ES-I3 (cell line): Measurements from ENCODE around the gene CERKL.

Experiments used
- H3K36me3 ChIP-seq: 2 replicates; pipeline ENCODE4 v1.6.1; 2013; ENCODE audit warnings: mild to moderate bottlenecking, low read length, control low read depth, moderate library complexity; ENCODE audit not compliant: insufficient read depth
- H3K4me1 ChIP-seq: 2 replicates; pipeline ENCODE4 v1.6.1; 2013; ENCODE audit warnings: mild to moderate bottlenecking, control low read depth, low read length; ENCODE audit not compliant: insufficient read depth
- H3K9ac ChIP-seq: 2 replicates; pipeline ENCODE4 v1.6.1; 2013; ENCODE audit warnings: low read depth, mild to moderate bottlenecking, low read length, moderate library complexity
- H3K9me3 ChIP-seq: 2 replicates; pipeline ENCODE4 v1.6.1; 2013; ENCODE audit warnings: mild to moderate bottlenecking, low read length, moderate library complexity; ENCODE audit not compliant: control insufficient read depth, insufficient read depth

Gene CERKL

GRCh38 chr2:181515719-181516118 lies 141.2 kb downstream of the CERKL start:
- H3K9ac ChIP-seq = no peak overlapping the region
- no peaks in the 10 kb centered on the region for H3K9me3 ChIP-seq
- H3K36me3 ChIP-seq = no peaks in the 10 kb centered on the region
- peaks cover 4% of the 10 kb centered on the region; the same call in 1 of the 2 replicates for H3K4me1 ChIP-seq

GRCh38 chr2:181500201-181500600 lies 156.7 kb downstream of the CERKL start:
- no peaks in the 10 kb centered on the region for H3K36me3 ChIP-seq
- H3K9ac ChIP-seq = no peak overlapping the region
- no peaks in the 10 kb centered on the region; the same call in 1 of the 2 replicates for H3K9me3 ChIP-seq
- H3K4me1 ChIP-seq = no peaks in the 10 kb centered on the region

GRCh38 chr2:181499231-181499630 lies 157.7 kb downstream of the CERKL start:
- Histone ChIP-seq H3K4me1 (no peaks in the 10 kb centered on the region), H3K36me3 (no peaks in the 10 kb centered on the region), H3K9me3 (no peaks in the 10 kb centered on the region; the same call in 1 of the 2 replicates), H3K9ac (no peak overlapping the region)
